HepG2 (cell line): ENCODE data around the gene SPATA13. TPM values are rescaled to one million over a fixed set of nuclear protein-coding genes. Genes with fewer than 3 reads are reported as not detected.

Experiments used
- CHD4 ChIP-seq: fragments of 200-600 bp; sonication (generic); IDR thresholded peaks from 2 replicates; pipeline ENCODE4 v1.7.0; 2017; ENCODE audit warnings: mild to moderate bottlenecking, low read length, borderline replicate concordance
- EED ChIP-seq: sonication (generic); formaldehyde crosslinking; IDR thresholded peaks from 2 replicates; pipeline ENCODE4 v1.5.0; 2020; ENCODE audit warnings: mild to moderate bottlenecking, missing genetic modification reagents
- FOXP4 ChIP-seq: sonication (generic); formaldehyde crosslinking; IDR thresholded peaks from 2 replicates; pipeline ENCODE4 v1.4.0; 2020; ENCODE audit warnings: missing genetic modification reagents
- HMGXB3 ChIP-seq: sonication (generic); formaldehyde crosslinking; IDR thresholded peaks from 2 replicates; pipeline ENCODE4 v1.4.0; 2020; ENCODE audit warnings: missing genetic modification reagents, borderline replicate concordance
- MEF2D ChIP-seq: sonication (generic); formaldehyde crosslinking; IDR thresholded peaks from 2 replicates; pipeline ENCODE4 v1.5.1; 2020; ENCODE audit warnings: mild to moderate bottlenecking, missing genetic modification reagents
- PCBP2 ChIP-seq: fragments of 200-400 bp; formaldehyde crosslinking; optimal IDR thresholded peaks from 2 replicates; pipeline ENCODE3; 2018; ENCODE audit warnings: low read length, low read depth; ENCODE audit not compliant: poor library complexity, severe bottlenecking
- PPARG ChIP-seq: conservative IDR thresholded peaks from 2 replicates; pipeline ENCODE4 v1.6.1; 2016; ENCODE audit warnings: missing biosample characterization, missing genetic modification reagents
- SIX4 ChIP-seq: sonication (generic); formaldehyde crosslinking; IDR thresholded peaks from 2 replicates; pipeline ENCODE4 v1.4.0; 2020; ENCODE audit warnings: missing genetic modification reagents
- THAP8 ChIP-seq: sonication (generic); formaldehyde crosslinking; IDR thresholded peaks from 2 replicates; pipeline ENCODE4 v1.5.1; 2020; ENCODE audit warnings: missing genetic modification reagents, mild to moderate bottlenecking, borderline replicate concordance
- ZNF562 ChIP-seq: sonication (generic); formaldehyde crosslinking; IDR thresholded peaks from 2 replicates; pipeline ENCODE4 v1.8.0; 2022; ENCODE audit warnings: missing genetic modification reagents, borderline replicate concordance
- ZNF616 ChIP-seq: sonication (generic); formaldehyde crosslinking; IDR thresholded peaks from 2 replicates; pipeline ENCODE4 v1.5.0; 2020; ENCODE audit warnings: low read depth, mild to moderate bottlenecking, missing genetic modification reagents
- ZNF724P ChIP-seq: sonication (generic); formaldehyde crosslinking; IDR thresholded peaks from 2 replicates; pipeline ENCODE4 v1.8.0; 2022; ENCODE audit warnings: missing genetic modification reagents, borderline replicate concordance
- ZSCAN20 ChIP-seq: sonication (generic); formaldehyde crosslinking; IDR thresholded peaks from 2 replicates; pipeline ENCODE4 v1.4.0; 2020; ENCODE audit warnings: missing genetic modification reagents, mild to moderate bottlenecking, borderline replicate concordance
- polyA plus RNA-seq, 8 experiments: library from polyadenylated mRNA; depleted of rRNA in 3 of 8; stranded (reverse) in 7 of 8; unstranded in 1 of 8; fragments of >200 nt; fragmentation: Illumina TruSeq in 4 of 8; extraction: Trizol in 4 of 8; gene quantifications; 2 replicates each; pipeline versions ENCODE4 v1.2.1 to v1.2.3, GENCODE V29; 2011 to 2016; ENCODE audit warnings: low read depth in 4 of 8, missing spikeins in 1 of 8, mixed read lengths in 1 of 8; ENCODE audit not compliant: insufficient read depth in 1 of 8
- total RNA-seq, 5 experiments: library from RNA; depleted of rRNA; stranded (reverse); fragments of >200 nt; fragmentation: Illumina TruSeq; extraction: Trizol; gene quantifications; 2 replicates each; pipeline ENCODE4 v1.2.3, GENCODE V29; 2016; ENCODE audit warnings: low read depth in 1 of 5

SPATA13 gene
- total and polyA plus RNA-seq, 2 of the 13 experiments (the other 11 are each of a cell fraction or from before 2014, with no cell fraction given), result 11.3 to 14.2 TPM

GRCh38 chr13:24182703-24183081 is 22.2 kb downstream of the SPATA13 start (continued):
- no peak for TF ChIP-seq ZNF616
- TF ChIP-seq ZNF562 (CRISPR knock-in tag), result no peak
- TF ChIP-seq SIX4 (CRISPR knock-in tag), result no peak
- TF ChIP-seq CHD4, result no peak
- TF ChIP-seq EED (CRISPR knock-in tag), result no peak
- TF ChIP-seq MEF2D (CRISPR knock-in tag), result no peak
- no peak for TF ChIP-seq PPARG (CRISPR knock-in tag)
- no peak for TF ChIP-seq HMGXB3 (CRISPR knock-in tag)
- no peak for TF ChIP-seq THAP8 (CRISPR knock-in tag)
- no peak for TF ChIP-seq ZNF724P (CRISPR knock-in tag)
- TF ChIP-seq ZSCAN20, result no peak
- no peak for TF ChIP-seq PCBP2
- TF ChIP-seq FOXP4 (CRISPR knock-in tag), result peak; percentile 67
